ENCODE data around the gene JUN.

Gene JUN

GRCh38 chr1:58814251-58815068 lies 30.6 kb upstream of the JUN start:
- no peak overlapping the region for H3K4me3 ChIP-seq (ENCODE audit: low read length)
- TF ChIP-seq CTCF (conservative IDR thresholded peaks at IDR 0.05; ENCODE audit: low read length): no peak
- DNase-seq (ENCODE audit: low read depth): no peak

- DNase-seq (ENCODE audit: low read depth): no peak
- no peak for TF ChIP-seq CTCF (conservative IDR thresholded peaks at IDR 0.05; ENCODE audit: low read length)
- no peak overlapping the region for H3K4me3 ChIP-seq (ENCODE audit: low read length)
These were observed 30.0 kb upstream of the JUN start for GRCh38 chr1:58813801-58814200.

- H3K4me3 ChIP-seq (ENCODE audit: low read length): no peak overlapping the region
- no peak for TF ChIP-seq CTCF (conservative IDR thresholded peaks at IDR 0.05; ENCODE audit: low read length)
- DNase-seq (ENCODE audit: low read depth): no peak
These were observed 29.5 kb upstream of the JUN start for GRCh38 chr1:58813361-58813760.

GRCh38 chr1:58812926-58813325 lies 29.1 kb upstream of the JUN start:
- no peak overlapping the region for H3K4me3 ChIP-seq (ENCODE audit: low read length)
- TF ChIP-seq CTCF (conservative IDR thresholded peaks at IDR 0.05; ENCODE audit: low read length): no peak
- DNase-seq (ENCODE audit: low read depth): no peak

GRCh38 chr1:58812468-58812867 lies 28.6 kb upstream of the JUN start:
- no peak overlapping the region for H3K4me3 ChIP-seq (ENCODE audit: low read length)
- DNase-seq (ENCODE audit: low read depth): no peak
- no peak for TF ChIP-seq CTCF (conservative IDR thresholded peaks at IDR 0.05; ENCODE audit: low read length)

GRCh38 chr1:58811303-58811702 lies 27.5 kb upstream of the JUN start:
- no peak for DNase-seq (ENCODE audit: low read depth)
- no peak for TF ChIP-seq CTCF (conservative IDR thresholded peaks at IDR 0.05; ENCODE audit: low read length)
- no peak overlapping the region for H3K4me3 ChIP-seq (ENCODE audit: low read length)

- DNase-seq (ENCODE audit: low read depth): peak; percentile 85
- no peak for TF ChIP-seq CTCF (conservative IDR thresholded peaks at IDR 0.05; ENCODE audit: low read length)
- no peak overlapping the region for H3K4me3 ChIP-seq (ENCODE audit: low read length)
These were observed 25.6 kb upstream of the JUN start for GRCh38 chr1:58809325-58810010.
